ENCODE measurements around the gene STAG1. TPM values are rescaled to one million over a fixed set of nuclear protein-coding genes. Genes with fewer than 3 reads are reported as not detected.

The STAG1 gene
- polyA plus RNA-seq, 1 donor from 2014 or later: 30.8 TPM

Small RNA genes lying within 50 kb of the gene (small RNA-seq; reads per million reads assigned to genes)
- gene RNU6-1284P (0 to 0.95 (median 0) reads per million in 3 experiments), gene RNU6-789P (0 reads per million in 3 experiments)

Other genes with a start within 250 kb of the STAG1 start
- gene SLC35G2, start 66.7 kb upstream of the STAG1 start, polyA plus RNA-seq: 3.7 and 6.8 TPM in 2 replicates
- gene NCK1, start 109.8 kb upstream of the STAG1 start, polyA plus RNA-seq: 21.5 and 22.4 TPM in 2 replicates
- gene IL20RB, start 205.6 kb upstream of the STAG1 start, polyA plus RNA-seq: 2.0 and 3.0 TPM in 2 replicates

Data from neural cell (in vitro differentiated cells).